ENCODE measurements around the gene SOCS7.

DNA sequence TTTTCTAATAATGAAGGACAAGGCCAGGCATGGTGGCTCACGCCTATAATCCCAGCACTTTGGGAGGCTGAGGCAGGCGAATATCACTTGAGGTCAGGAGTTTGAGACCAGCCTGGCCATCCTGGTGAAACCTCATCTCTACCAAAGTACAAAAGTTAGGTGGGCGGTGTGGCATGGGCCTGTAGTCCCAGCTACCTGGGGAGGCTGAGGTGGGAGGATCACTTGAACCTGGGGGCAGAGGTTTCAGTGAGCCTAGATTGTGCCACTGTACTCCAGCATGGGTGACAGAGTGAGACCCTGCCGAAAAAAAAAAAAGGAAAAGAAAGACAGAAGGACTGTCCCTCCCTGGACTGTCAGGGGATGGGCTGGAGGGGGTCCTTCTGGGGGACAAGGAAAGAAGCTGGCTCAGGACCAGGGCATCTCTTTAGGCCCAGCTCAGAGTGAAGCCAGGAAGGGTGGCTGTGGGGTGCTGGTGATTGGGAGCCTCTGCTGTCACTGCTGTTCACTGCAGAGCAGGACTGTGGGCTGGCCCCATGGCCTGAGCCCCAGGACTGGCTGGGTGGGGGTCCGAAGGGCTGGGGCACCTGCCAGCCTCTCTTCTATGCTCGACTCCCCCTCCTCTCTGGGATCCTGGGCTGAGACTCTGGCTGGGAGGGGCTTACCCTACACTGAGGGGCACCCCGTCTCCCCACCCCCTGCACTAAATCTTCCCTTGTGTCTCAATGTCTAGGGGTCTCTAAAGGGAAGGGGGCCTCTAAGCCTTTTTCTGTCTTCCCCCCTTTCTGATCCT is 75.7 kb downstream of the SOCS7 start:
- TF ChIP-seq, protein P1, sequence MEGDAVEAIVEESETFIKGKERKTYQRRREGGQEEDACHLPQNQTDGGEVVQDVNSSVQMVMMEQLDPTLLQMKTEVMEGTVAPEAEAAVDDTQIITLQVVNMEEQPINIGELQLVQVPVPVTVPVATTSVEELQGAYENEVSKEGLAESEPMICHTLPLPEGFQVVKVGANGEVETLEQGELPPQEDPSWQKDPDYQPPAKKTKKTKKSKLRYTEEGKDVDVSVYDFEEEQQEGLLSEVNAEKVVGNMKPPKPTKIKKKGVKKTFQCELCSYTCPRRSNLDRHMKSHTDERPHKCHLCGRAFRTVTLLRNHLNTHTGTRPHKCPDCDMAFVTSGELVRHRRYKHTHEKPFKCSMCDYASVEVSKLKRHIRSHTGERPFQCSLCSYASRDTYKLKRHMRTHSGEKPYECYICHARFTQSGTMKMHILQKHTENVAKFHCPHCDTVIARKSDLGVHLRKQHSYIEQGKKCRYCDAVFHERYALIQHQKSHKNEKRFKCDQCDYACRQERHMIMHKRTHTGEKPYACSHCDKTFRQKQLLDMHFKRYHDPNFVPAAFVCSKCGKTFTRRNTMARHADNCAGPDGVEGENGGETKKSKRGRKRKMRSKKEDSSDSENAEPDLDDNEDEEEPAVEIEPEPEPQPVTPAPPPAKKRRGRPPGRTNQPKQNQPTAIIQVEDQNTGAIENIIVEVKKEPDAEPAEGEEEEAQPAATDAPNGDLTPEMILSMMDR (conservative IDR thresholded peaks at IDR 0.05; ENCODE audit: low read depth, low read length), result no peak
- TF ChIP-seq EZH2 (IDR thresholded peaks at IDR 0.05; ENCODE audit: low read length, unreplicated experiment), result no peak

Data from PC-3 (cell line).